NCI-H2029 (cell line): ENCODE data around the gene ZNF451.

Experiments
- DNase-seq: peaks from one replicate; lab custom pipeline; 2025; lab: John Stamatoyannopoulos, UW

The ZNF451 gene

DNA sequence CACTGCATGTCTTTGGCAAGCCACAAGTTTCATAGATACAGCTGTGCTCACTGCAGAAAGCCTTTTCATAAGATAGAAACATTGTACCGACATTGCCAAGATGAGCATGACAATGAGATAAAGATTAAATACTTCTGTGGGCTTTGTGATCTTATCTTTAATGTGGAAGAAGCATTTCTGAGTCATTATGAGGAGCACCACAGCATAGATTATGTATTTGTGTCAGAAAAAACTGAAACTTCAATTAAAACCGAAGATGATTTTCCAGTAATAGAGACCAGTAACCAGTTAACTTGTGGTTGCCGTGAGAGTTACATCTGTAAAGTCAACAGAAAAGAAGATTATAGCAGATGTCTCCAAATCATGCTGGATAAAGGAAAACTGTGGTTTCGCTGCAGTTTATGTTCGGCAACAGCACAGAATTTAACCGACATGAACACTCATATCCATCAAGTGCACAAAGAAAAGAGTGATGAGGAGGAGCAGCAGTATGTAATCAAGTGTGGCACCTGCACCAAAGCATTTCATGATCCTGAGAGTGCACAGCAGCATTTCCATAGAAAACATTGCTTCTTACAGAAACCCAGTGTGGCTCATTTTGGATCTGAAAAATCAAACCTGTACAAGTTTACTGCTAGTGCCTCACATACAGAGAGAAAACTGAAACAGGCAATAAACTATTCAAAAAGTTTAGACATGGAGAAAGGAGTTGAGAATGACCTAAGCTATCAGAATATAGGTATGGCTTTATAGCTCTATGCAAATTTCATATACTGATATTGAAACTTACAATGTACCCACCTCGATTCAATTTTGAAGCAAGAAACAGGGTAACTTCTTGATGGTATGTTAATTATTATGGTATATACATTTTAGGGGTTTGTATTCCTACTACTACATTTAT lies 58.2 kb downstream of the ZNF451 start:
- DNase-seq = no peak

- no peak for DNase-seq
These were observed 68.7 kb downstream of the ZNF451 start for GRCh38 chr6:57158658-57159057.

- DNase-seq = no peak
These were observed 69.1 kb downstream of the ZNF451 start for GRCh38 chr6:57159127-57159526.

DNA sequence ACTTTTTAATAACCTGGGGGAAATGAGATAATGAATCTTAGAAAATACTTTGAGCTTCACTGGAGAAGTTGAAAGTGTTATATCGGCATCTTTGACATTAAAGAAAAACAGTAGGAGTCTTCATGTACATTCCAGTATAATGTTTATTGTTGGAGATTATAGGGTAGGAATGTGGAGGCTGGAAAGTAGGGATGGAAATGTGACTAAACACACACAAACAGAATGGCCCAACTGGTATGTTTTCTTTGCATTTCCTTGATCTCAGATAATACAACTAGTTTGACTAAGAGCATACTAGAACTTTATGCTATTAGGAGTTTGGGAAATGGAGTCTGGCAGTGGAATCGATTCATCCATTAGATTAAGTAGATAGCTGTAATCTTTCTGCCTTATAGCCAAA lies 72.0 kb downstream of the ZNF451 start:
- no peak for DNase-seq

GRCh38 chr6:57162516-57162915 lies 72.5 kb downstream of the ZNF451 start:
- DNase-seq = no peak

GRCh38 chr6:57163956-57164355 lies 74.0 kb downstream of the ZNF451 start:
- no peak for DNase-seq

DNA sequence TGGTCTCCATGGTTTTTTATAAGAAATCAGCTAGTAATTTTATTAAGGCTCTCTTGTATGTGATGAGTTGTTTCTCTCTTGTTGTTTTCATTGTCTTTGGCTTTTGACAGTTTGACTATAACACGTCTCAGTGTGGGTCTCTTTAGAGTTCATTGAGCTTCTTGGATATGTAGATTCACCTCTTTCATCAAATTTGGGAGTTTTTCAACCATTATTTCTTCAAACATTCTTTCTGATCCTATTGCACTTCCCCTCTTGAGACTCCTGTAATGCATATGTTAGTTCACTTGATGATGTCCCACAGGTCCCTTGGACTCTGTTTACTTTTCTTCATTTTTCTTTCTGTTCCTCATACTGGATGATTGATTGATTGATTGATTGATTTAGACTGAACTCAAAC lies 75.1 kb downstream of the ZNF451 start:
- no peak for DNase-seq

DNA sequence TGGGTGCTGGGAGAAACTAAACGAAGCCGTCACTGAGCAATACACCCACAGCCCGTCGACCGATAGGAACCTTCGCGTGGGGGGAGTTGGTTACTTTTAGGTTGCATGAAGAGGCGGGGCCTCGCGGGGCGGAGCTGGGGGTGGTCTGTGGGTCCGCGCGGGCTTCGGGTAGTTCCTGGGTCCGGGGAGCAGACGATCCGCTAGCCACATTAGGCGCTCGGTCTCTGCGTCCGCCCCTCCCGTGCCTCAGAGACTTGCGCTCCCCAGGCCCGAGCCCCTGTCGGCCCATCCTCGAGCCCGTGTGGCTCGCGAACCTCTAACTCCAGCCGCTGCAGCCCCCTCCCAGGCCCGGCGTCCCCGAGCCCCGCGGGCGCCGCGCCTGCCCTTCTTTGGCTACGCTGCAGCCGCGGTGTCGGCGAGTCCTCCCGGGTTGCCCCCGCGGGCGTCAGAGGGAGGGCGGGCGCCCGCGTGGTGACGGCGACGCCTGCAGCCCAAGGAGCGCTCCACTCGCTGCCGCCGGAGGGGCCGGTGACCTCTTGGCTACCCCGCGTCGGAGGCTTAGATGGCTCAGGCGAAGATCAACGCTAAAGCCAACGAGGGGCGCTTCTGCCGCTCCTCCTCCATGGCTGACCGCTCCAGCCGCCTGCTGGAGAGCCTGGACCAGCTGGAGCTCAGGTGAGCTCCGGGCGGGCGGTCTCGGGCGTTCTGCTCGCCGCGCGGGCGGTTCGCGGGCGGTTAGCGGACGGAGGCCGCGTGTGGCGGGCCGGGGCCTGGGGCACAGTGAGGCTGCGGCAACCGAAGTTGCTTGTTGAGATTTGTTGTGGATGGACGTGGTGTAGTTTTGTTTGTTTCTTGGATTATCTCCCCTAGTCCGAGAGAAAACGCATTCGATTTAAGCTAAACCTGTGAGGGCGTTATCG lies 82.4 kb downstream of the ZNF451 start, which contains the start of gene BAG2:
Gene BAG2, plus strand, starts transcription at position 191 of the 920 bp plus-strand sequence. Its CDS starts 372 bp downstream, at position 563.
- DNase-seq = peak; percentile 44

GRCh38 chr6:57173056-57173885 lies 83.3 kb downstream of the ZNF451 start:
- no peak for DNase-seq

- no peak for DNase-seq
These were observed 84.0 kb downstream of the ZNF451 start for GRCh38 chr6:57173886-57174510.

- DNase-seq = no peak
These were observed 84.5 kb downstream of the ZNF451 start for GRCh38 chr6:57174511-57174907.

GRCh38 chr6:57177545-57178265 lies 87.7 kb downstream of the ZNF451 start:
- DNase-seq = no peak

DNA sequence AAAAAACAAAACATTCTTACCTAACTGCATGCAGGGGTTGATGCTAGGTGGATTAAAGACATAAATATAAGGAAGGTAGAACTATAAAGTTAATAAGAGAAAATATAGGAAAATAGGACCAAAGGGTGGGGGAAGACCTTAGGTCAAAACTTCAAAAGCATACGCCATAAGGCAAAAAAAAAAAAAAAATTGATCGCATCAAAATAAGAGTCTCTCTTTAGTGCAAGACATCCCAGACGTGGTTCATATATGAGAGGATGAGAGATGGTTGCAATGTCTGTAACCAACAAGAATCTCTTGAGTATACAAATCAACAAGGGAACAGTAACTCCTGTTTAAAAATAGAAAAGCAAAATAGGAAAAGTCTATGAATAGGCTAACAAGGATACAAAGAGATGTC lies 90.6 kb downstream of the ZNF451 start:
- no peak for DNase-seq

- no peak for DNase-seq
These were observed 92.0 kb downstream of the ZNF451 start for GRCh38 chr6:57182017-57182432.

GRCh38 chr6:57183336-57183735 lies 93.3 kb downstream of the ZNF451 start:
- no peak for DNase-seq

GRCh38 chr6:57190140-57190539 lies 100.2 kb downstream of the ZNF451 start:
- no peak for DNase-seq

GRCh38 chr6:57193177-57193576 lies 103.2 kb downstream of the ZNF451 start:
- no peak for DNase-seq

GRCh38 chr6:57195457-57195856 lies 105.5 kb downstream of the ZNF451 start:
- no peak for DNase-seq

DNA sequence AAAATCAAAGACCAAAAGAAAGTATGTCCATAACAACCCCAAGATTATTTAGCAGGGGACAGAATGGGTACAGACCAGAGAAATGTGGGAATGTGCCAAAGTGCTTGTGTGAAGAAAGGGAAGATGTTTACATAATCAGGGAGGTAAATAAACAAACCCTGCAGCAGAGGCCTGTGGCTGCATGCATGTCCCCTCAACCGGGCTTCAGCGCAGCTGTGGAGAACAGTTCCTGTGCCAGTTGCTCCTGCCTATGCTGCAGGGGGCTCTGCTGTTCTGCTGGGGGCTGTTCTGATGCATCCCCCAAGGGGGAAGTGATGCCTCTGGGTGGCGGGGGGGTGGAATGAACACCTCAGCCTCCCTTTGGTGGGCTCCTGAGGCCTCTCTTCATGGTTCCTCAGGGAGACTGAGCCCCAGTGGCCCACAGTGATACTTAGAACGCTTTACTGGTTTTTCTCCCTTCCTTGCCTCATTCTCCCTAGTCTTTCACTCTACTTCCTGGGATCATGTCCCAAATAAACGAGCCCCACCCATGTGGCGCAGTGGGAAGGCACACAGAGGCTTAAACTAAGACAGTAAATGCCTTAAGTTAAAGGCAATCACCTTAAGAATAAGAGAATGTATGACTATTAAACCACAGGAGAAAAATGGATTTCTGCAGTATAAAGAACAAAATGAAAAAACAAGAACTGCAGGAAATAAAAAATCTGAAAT lies 109.1 kb downstream of the ZNF451 start:
- DNase-seq = peak; percentile 25

DNA sequence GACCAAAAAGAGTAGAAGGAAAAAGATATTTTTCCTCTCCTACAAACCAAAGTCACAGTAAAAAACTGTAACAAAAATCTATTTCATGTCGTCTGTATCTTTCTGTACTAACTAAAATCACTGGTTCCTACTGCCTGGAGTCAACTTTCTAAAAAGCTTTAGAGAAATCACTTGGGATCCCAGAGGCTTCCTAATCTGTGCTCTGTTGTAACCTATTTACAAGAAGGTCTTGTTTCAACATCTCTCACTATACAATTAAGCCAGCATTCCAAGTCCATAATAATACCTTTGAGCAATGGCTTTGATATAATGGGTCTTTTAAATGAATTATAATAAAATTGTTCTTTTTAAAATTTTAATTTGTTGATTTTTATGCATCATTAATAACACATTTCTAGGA lies 111.7 kb downstream of the ZNF451 start:
- DNase-seq = no peak
